ENCODE results near the gene RAE1. TPM values are rescaled to one million over a fixed set of nuclear protein-coding genes. Genes with fewer than 3 reads are reported as not detected.

The RAE1 gene
- total RNA-seq, 2 donors from 2014 or later, result 4.9 to 9.9 TPM

DNA sequence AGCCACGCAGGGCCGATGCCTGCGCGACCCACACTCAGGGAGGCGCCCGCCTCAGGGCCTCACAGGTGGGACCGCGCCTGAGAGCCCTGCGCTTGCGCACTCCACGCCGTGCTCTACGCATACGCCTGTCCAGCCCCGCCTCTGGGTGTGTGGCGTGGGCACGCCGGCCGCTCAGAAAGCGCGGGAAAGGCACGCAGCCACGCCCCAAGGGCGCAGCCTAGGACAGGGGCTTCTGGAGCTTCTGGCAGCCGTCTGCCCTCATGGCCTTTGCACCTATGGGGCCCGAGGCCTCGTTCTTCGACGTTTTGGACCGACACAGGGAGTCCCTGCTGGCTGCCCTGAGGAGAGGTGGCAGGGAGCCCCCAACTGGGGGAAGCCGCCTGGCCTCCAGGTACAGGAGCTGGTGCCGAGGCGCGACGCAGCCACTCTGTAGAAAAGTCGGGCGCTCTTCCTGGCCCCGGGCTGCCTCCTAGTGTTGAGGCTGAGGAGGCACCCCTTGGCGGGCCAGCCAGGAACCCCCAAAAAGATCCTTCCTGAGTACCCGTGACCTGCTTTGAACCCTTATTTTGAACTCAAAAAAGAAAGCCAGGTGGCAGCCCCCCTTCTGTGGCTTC is 21.3 kb upstream of the RAE1 start, which contains the start of gene SPO11:
TSS of gene SPO11 (plus strand) at position 196 of the 614 bp plus-strand sequence. CDS start at position 261, 65 bp downstream.
- no peaks in the 10 kb centered on the region for H3K4me1 ChIP-seq
- H3K36me3 ChIP-seq (replicated peaks in 1 of 2; ENCODE audit: insufficient read depth in 1 of 2, low read depth in 2 of 2), result no peaks in the 10 kb centered on the region
- DNase-seq (peak in 1 of 4 donors; percentile 36), ATAC-seq (no peak)
- no peak for TF ChIP-seq POLR2A (IDR thresholded peaks at IDR 0.05)
- TF ChIP-seq, protein P1, sequence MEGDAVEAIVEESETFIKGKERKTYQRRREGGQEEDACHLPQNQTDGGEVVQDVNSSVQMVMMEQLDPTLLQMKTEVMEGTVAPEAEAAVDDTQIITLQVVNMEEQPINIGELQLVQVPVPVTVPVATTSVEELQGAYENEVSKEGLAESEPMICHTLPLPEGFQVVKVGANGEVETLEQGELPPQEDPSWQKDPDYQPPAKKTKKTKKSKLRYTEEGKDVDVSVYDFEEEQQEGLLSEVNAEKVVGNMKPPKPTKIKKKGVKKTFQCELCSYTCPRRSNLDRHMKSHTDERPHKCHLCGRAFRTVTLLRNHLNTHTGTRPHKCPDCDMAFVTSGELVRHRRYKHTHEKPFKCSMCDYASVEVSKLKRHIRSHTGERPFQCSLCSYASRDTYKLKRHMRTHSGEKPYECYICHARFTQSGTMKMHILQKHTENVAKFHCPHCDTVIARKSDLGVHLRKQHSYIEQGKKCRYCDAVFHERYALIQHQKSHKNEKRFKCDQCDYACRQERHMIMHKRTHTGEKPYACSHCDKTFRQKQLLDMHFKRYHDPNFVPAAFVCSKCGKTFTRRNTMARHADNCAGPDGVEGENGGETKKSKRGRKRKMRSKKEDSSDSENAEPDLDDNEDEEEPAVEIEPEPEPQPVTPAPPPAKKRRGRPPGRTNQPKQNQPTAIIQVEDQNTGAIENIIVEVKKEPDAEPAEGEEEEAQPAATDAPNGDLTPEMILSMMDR (IDR thresholded peaks at IDR 0.05), result peak in 4 of 7 experiments; percentile 16 to 41 (median 24)
- intact Hi-C loops (cut with DNase I), result no loop called here
- WGBS, 2 donors, result 20 to 60% methylated on average over 1 to 40 of the region's 40 CpGs
- H3K9me3 ChIP-seq, result no peaks in the 10 kb centered on the region
- no peak within 1 kb of the TSS for H3K27ac ChIP-seq
- no peak within 1 kb of the TSS for H3K4me3 ChIP-seq
- H3K27me3 ChIP-seq, result peaks cover 0 to 2% of the 10 kb centered on the region in 2 donors

DNA sequence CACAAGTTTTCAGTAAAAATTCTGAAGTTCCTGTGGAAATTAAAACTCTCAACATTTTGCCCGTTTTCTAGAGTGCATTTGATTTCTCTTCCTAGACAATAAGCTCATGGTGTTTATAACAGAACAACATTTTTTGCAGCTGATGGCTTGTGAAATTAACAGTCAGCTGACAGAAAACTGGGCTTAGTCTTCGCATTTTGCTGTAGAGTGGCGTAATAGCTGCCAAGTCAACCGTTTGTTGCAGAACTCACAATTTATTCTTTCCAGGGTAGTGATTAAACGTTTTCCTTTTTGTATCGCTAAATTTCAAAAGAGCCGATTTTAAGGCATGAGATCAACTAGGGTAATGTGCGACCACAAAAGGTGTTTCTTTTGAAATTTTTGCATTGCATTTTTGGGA is 20.1 kb upstream of the RAE1 start:
- no peak for DNase-seq
- H3K27me3 ChIP-seq, result peaks cover 0 to 3% of the 10 kb centered on the region in 2 donors
- no peaks in the 10 kb centered on the region for H3K4me1 ChIP-seq
- intact Hi-C loops (cut with DNase I), result no loop called here
- H3K27ac ChIP-seq, result no peak overlapping the region
- ATAC-seq, result no peak
- H3K9me3 ChIP-seq, result no peaks in the 10 kb centered on the region
- H3K4me3 ChIP-seq, result no peak overlapping the region
- no peaks in the 10 kb centered on the region for H3K36me3 ChIP-seq (replicated peaks in 1 of 2; ENCODE audit: insufficient read depth in 1 of 2, low read depth in 2 of 2)
- WGBS, 2 donors, result 44 to 46% methylated on average over 8 of the region's 8 CpGs
- TF ChIP-seq, protein P1 (IDR thresholded peaks at IDR 0.05), result no peak
- no peak for TF ChIP-seq POLR2A (IDR thresholded peaks at IDR 0.05)

DNA sequence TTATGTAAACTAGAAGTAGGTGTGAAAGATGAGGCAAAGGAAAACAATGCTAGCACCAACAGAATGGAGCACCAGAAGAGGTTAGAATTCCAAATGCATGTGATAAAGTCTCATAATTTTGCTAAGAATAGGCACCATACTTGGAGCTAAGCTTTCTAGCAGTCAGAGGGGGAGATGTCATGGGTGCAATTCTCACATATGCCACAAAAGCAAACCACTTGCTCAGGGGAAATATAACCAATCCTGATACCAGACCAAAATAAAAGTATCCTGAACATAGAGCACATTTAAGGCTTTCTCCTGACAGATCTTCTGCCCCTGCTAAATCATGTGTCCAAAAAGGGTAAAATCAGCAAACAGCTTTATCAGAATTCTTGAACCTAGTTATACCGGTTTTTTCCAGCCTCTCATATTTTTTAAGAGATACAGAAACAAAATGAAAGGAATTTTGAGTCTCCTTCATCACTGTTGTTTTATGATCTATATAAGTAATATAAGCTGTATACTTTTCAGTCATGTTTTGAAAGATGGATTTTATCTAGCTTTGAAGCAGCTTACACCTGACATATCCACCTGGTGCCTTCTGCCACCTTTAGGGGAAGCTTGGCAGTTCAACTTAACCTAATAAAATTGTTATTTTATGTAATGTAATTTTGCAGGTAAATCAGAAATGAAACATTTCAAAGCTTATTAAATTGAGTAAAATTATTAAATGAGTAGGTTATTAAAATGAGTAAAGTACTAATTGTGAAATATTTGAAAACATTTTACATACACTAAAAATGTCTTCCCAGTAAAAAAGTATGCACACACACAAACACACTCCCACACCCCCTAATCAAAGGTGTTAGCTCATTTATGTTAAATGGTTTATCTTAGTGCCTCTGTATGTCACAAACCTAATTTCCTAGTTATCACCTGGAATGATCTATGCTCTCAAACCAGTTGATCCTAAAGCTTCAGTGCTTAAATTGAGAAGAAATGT is 18.7 kb upstream of the RAE1 start:
- no peaks in the 10 kb centered on the region for H3K36me3 ChIP-seq (replicated peaks in 1 of 2; ENCODE audit: insufficient read depth in 1 of 2, low read depth in 2 of 2)
- intact Hi-C loops (cut with DNase I), result no loop called here
- H3K9me3 ChIP-seq, result no peaks in the 10 kb centered on the region
- no peak overlapping the region for H3K27ac ChIP-seq
- ATAC-seq (no peak), DNase-seq (no peak)
- 16 to 18% methylated on average over 1 of the region's 1 CpG for WGBS, 2 donors
- peaks cover 0 to 3% of the 10 kb centered on the region in 2 donors for H3K27me3 ChIP-seq
- TF ChIP-seq, protein P1 (IDR thresholded peaks at IDR 0.05), result peak in 3 of 7 experiments; percentile 29 to 41 (median 38)
- TF ChIP-seq POLR2A (IDR thresholded peaks at IDR 0.05), result no peak
- H3K4me3 ChIP-seq, result no peak overlapping the region
- H3K4me1 ChIP-seq, result no peaks in the 10 kb centered on the region

DNA sequence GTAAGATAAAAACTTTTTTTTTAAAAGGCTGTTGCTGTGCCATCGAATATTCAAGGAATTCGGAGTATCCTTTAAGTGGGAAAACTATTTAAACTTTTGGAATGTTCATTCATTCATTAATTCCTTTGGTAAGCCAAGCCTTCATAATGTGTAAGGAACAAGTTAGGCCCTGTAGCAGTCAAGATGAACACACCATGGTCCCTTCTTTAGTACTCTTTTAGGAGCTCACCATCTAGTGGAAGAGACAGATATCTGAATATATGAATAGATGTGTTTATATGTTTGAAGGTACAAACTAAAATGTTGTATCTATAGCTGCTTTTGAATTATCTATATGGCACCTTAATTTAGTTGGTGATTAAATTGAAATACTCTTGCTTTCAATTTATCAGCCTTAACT is 15.7 kb upstream of the RAE1 start:
- intact Hi-C loops (cut with DNase I), result no loop called here
- TF ChIP-seq, protein P1 (IDR thresholded peaks at IDR 0.05), result no peak
- no peak for TF ChIP-seq POLR2A (IDR thresholded peaks at IDR 0.05)
- DNase-seq, result no peak
- ATAC-seq, result no peak
- no peaks in the 10 kb centered on the region for H3K36me3 ChIP-seq (replicated peaks in 1 of 2; ENCODE audit: insufficient read depth in 1 of 2, low read depth in 2 of 2)
- H3K4me3 ChIP-seq, result no peak overlapping the region
- H3K27ac ChIP-seq, result no peak overlapping the region
- WGBS, 2 donors, result 56 to 68% methylated on average over 2 of the region's 2 CpGs
- peaks cover 0 to 3% of the 10 kb centered on the region in 2 donors for H3K27me3 ChIP-seq
- H3K4me1 ChIP-seq, result no peaks in the 10 kb centered on the region
- H3K9me3 ChIP-seq, result no peaks in the 10 kb centered on the region
